PC-3 (cell line): Measurements from ENCODE around the gene ZNF17.

Experiments
- CTCF ChIP-seq: fragments of 300-600 bp; sonication (generic); conservative IDR thresholded peaks from 2 replicates; pipeline ENCODE4 v1.5.1; 2017; ENCODE audit warnings: antibody characterized with exemption, low read depth, mild to moderate bottlenecking, low read length
- EZH2 ChIP-seq: fragments of 300-600 bp; sonication (generic); IDR thresholded peaks from one replicate; pipeline ENCODE4 v1.6.1; 2017; ENCODE audit warnings: antibody characterized with exemption, mild to moderate bottlenecking, low read length; ENCODE audit not compliant: unreplicated experiment

- TF ChIP-seq EZH2 = no peak
- no peak for TF ChIP-seq CTCF
These were observed 47.2 kb upstream of the ZNF17 start for GRCh38 chr19:57363688-57364181.
